ENCODE data around the gene PEX12.
"Not testable (repeated sequence)": the region's sequence is repeated elsewhere in the genome, so short reads cannot be mapped to it uniquely, and the experiment has no call there.

Gene PEX12

GRCh38 chr17:35612924-35613521 is 34.7 kb upstream of the PEX12 start:
- DNase-seq (ENCODE audit: low read depth) = peak; percentile 10
- H3K4me3 ChIP-seq (ENCODE audit: low read length) = no peak overlapping the region
- TF ChIP-seq CTCF (conservative IDR thresholded peaks at IDR 0.05; ENCODE audit: low read depth, low read length) = peak; percentile 79

GRCh38 chr17:35610746-35611145 is 32.4 kb upstream of the PEX12 start:
- not testable (repeated sequence) for H3K4me3 ChIP-seq (ENCODE audit: low read length); DNase-seq (ENCODE audit: low read depth)

DNA sequence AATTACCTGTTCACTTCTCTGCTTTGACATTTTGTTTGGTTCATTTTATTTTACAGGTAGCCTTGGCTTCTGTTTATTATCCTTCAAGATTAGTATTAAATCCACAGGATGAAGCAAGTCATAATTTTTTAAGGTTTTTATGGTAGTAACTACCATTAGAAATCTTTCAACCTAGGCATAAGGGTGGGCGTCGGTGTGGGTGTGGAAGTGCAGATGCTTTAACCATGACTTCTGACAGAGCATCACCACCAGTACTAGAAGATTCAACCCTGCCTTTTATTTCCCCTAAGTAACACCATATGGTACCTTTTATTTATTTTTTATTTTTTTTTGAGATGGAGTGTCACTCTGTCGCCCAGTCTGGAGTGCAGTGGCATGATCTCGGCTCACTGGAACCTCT is 31.5 kb upstream of the PEX12 start:
- no peak for TF ChIP-seq CTCF (conservative IDR thresholded peaks at IDR 0.05; ENCODE audit: low read depth, low read length)
- no peak overlapping the region for H3K4me3 ChIP-seq (ENCODE audit: low read length)
- DNase-seq (ENCODE audit: low read depth) = no peak

GRCh38 chr17:35607239-35607847 is 29.0 kb upstream of the PEX12 start:
- TF ChIP-seq CTCF (conservative IDR thresholded peaks at IDR 0.05; ENCODE audit: low read depth, low read length) = no peak
- no peak overlapping the region for H3K4me3 ChIP-seq (ENCODE audit: low read length)
- DNase-seq (ENCODE audit: low read depth) = no peak

GRCh38 chr17:35605678-35606077 is 27.3 kb upstream of the PEX12 start:
- no peak for DNase-seq (ENCODE audit: low read depth)
- no peak overlapping the region for H3K4me3 ChIP-seq (ENCODE audit: low read length)
- TF ChIP-seq CTCF (conservative IDR thresholded peaks at IDR 0.05; ENCODE audit: low read depth, low read length) = no peak

DNA sequence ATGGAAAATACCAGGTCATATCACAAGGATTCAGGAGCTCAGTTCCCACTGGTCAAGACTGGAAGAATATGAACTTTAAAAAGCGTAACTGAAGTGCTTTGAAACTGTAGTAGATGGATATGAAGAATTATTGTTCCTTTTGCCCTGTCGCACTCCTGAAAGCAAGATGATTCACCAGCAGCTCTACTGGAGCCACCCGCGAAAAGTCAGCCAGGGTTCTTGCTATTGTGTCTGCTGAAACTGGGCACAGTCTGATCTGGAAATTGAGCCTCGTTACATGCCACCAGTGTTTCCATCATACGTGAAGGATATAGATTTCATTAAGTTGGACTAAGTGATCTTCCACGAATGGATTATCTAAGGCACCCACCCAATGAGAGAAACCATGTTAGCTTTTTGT is 25.3 kb upstream of the PEX12 start:
- H3K4me3 ChIP-seq (ENCODE audit: low read length) = no peak overlapping the region
- no peak for TF ChIP-seq CTCF (conservative IDR thresholded peaks at IDR 0.05; ENCODE audit: low read depth, low read length)
- no peak for DNase-seq (ENCODE audit: low read depth)

DNA sequence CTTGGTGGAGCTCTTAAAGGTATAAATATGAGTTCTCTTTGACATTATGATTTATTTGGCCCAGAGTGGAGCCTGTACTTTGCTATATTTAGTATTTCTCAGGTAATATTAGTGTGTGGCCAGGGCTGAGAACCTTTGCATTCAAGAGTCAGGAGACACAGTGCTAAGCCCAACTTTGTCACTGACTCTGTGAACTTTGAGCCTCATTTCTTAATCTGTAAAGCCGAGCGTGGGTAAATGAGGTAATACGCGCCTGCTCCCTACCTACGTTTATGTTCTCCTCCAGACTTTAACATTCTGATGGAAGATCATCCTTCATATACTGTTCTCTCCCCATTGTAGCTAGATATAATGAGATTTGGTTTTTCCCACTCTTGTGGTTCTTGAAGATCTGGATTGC is 19.2 kb upstream of the PEX12 start:
- no peak overlapping the region for H3K4me3 ChIP-seq (ENCODE audit: low read length)
- no peak for TF ChIP-seq CTCF (conservative IDR thresholded peaks at IDR 0.05; ENCODE audit: low read depth, low read length)
- DNase-seq (ENCODE audit: low read depth) = no peak

Data from retinal pigment epithelial cell (primary cell).